Measurements from ENCODE around the gene SLC25A1.

- TF ChIP-seq MAFK (IDR thresholded peaks at IDR 0.05; ENCODE audit: low read depth, low read length), result no peak
- no peak for TF ChIP-seq CTCF (conservative IDR thresholded peaks at IDR 0.05; ENCODE audit: low read depth, low read length)
- no peak for TF ChIP-seq ELK1 (IDR thresholded peaks at IDR 0.05; ENCODE audit: borderline replicate concordance, low read depth, low read length)
- TF ChIP-seq POLR2A (IDR thresholded peaks at IDR 0.05; ENCODE audit: low read depth, low read length), result no peak
- TF ChIP-seq CHD1 (IDR thresholded peaks at IDR 0.05; ENCODE audit: low read depth, low read length), result no peak
- no peak for TF ChIP-seq MXI1 (IDR thresholded peaks at IDR 0.05; ENCODE audit: borderline replicate concordance, low read depth, low read length)
- TF ChIP-seq SMC3 (IDR thresholded peaks at IDR 0.05; ENCODE audit: low read depth, low read length), result no peak
- no peak for TF ChIP-seq RAD21 (IDR thresholded peaks at IDR 0.05; ENCODE audit: low read length)
- TF ChIP-seq USF2 (IDR thresholded peaks at IDR 0.05; ENCODE audit: low read depth, low read length), result no peak
Observed at GRCh38 chr22:19133561-19133960, 45.0 kb downstream of the SLC25A1 start.
